Activated B cell treated with CpG ODN at 0.5 μM for 24 hours (primary cell): ENCODE measurements around the gene FBXL7. TPM values are rescaled to one million over a fixed set of nuclear protein-coding genes. Genes with fewer than 3 reads are reported as not detected.

ENCODE experiments used
- ATAC-seq: fragments of 200-7000 bp; cut with Tn5 transposase; one replicate; pipeline ENCODE4 v1.10.0; 2021; ENCODE audit warnings: low read depth, mild to moderate bottlenecking, moderate library complexity
- CTCF ChIA-PET: fragments of 350-600 bp; sonication (Branson Sonifier 250); formaldehyde crosslinking; loops from one replicate; lab custom pipeline; 2021; ENCODE audit warnings: antibody characterized with exemption; lab: Charles Lee
- POLR2A ChIA-PET: fragments of 350-600 bp; sonication (Branson Sonifier 250); formaldehyde crosslinking; loops from one replicate; lab custom pipeline; 2021; ENCODE audit warnings: antibody characterized with exemption; lab: Charles Lee
- DNase-seq: peaks from one replicate; pipeline ENCODE4 v3.0.0; 2022
- H3K27ac Mint-ChIP-seq: one replicate; pipeline ENCODE4 v1.8.0; 2020; ENCODE audit warnings: mixed read lengths
- H3K27me3 Mint-ChIP-seq: one replicate; pipeline ENCODE4 v1.8.0; 2021; ENCODE audit warnings: mixed read lengths
- H3K36me3 Mint-ChIP-seq: one replicate; pipeline ENCODE4 v1.8.0; 2021; ENCODE audit warnings: low read depth, mixed read lengths
- H3K4me1 Mint-ChIP-seq: one replicate; pipeline ENCODE4 v1.8.0; 2021; ENCODE audit warnings: mixed read lengths
- H3K4me3 Mint-ChIP-seq: one replicate; pipeline ENCODE4 v1.8.0; 2020; ENCODE audit warnings: mild to moderate bottlenecking, mixed read lengths
- H3K9me3 Mint-ChIP-seq: one replicate; pipeline ENCODE4 v1.8.0; 2020; ENCODE audit warnings: mixed read lengths
- intact Hi-C: fragments of 100-400 bp; cut with micrococcal nuclease; formaldehyde crosslinking; loops from one replicate; pipeline ENCODE4 v1.15.1; 2024
- total RNA-seq: library from RNA; stranded (reverse); gene quantifications from 2 replicates; pipeline ENCODE4 v1.2.3, GENCODE V29; 2022
- TF ChIP-seq, protein P1 (sequence below): fragments of 200-600 bp; IDR thresholded peaks from one replicate; pipeline ENCODE4 v1.8.0; 2022; ENCODE audit warnings: antibody characterized with exemption, mild to moderate bottlenecking

FBXL7 gene
- total RNA-seq, 1 donor from 2014 or later = not detected

DNA sequence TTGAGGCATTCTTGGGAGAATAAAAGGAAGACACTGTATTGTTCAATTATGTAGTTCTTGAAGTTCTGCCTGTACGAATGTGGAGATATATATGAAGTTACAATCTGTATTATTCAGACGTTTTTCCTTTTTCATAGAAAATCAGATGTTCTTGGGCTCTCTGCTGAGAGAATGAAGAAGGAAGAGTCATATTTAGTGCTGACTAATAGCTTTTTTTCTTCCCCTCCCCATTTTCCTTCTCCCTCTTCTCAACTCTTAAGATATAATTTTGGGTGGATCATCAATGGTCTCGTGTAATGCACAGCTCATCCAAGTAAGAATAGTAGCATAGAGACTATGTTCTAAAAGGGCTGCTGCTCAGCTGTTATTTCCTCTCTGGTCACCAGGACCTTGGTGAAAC, 23.0 kb upstream of the FBXL7 start:
- no peaks in the 10 kb centered on the region for H3K27me3 Mint-ChIP-seq
- H3K36me3 Mint-ChIP-seq = no peaks in the 10 kb centered on the region
- intact Hi-C loops = no loop called here
- TF ChIP-seq, protein P1, sequence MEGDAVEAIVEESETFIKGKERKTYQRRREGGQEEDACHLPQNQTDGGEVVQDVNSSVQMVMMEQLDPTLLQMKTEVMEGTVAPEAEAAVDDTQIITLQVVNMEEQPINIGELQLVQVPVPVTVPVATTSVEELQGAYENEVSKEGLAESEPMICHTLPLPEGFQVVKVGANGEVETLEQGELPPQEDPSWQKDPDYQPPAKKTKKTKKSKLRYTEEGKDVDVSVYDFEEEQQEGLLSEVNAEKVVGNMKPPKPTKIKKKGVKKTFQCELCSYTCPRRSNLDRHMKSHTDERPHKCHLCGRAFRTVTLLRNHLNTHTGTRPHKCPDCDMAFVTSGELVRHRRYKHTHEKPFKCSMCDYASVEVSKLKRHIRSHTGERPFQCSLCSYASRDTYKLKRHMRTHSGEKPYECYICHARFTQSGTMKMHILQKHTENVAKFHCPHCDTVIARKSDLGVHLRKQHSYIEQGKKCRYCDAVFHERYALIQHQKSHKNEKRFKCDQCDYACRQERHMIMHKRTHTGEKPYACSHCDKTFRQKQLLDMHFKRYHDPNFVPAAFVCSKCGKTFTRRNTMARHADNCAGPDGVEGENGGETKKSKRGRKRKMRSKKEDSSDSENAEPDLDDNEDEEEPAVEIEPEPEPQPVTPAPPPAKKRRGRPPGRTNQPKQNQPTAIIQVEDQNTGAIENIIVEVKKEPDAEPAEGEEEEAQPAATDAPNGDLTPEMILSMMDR = no peak
- ChIA-PET CTCF (no interaction called here), POLR2A (no interaction called here)
- peaks cover 13% of the 10 kb centered on the region for H3K9me3 Mint-ChIP-seq
- DNase-seq (no peak), ATAC-seq (no peak)
- no peak overlapping the region for H3K27ac Mint-ChIP-seq
- no peak overlapping the region for H3K4me3 Mint-ChIP-seq
- H3K4me1 Mint-ChIP-seq = no peaks in the 10 kb centered on the region

DNA sequence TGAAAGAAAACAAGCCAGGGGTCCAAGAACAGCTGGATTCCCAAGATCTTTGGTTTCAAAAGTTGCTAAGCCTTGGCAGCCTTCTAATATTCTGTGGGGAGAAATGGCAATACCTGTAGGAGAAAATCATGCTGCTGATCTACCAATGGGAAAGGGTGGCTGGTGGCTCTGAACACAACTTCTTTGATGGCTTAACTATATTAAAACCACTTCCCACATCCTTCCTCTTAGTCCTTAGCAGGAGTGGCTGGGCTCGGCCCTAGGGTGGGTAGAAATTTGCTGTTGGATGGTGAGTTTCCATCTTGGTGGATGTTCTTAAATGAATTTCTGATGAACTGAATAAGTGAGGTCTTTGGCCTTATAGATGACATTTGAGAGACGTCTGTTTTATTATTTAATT, 19.5 kb upstream of the FBXL7 start:
- CTCF ChIA-PET = no interaction called here
- Mint-ChIP-seq H3K4me3 (no peak overlapping the region), H3K9me3 (peaks cover 12% of the 10 kb centered on the region)

DNA sequence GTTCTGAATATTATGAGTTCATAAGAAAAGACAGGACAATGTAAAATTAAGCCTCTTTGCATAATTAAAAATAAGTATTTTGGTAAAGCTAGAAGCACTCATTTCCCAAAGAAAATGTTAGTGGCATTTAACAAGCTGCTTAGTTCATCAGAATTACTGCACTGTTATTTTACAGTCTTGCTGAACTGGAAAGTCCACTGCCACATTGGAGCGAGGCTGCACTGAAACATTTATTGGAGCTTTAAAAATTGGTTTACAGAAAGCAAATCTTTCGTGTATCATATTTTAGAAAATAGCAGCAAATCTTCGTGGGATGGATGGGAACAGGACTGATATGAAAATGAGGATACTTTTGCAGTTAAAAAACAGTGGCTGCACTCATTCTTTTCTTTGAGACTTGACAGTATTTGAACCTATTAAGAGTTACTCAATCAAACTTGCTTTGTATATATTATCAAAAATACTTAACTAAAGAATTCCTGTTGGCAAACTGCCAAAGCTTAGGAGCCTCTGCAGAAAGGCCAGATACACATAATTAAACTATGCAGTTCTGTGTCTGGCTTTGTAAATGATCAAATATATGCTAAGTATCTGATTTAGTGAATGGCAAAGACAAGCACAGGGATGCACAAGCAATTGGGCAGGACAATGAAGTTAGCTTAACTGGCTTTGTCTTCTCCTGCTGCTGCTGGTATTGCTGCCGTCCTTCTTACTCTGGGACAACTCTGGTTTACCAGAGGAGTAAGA, 16.5 kb upstream of the FBXL7 start:
- Mint-ChIP-seq H3K36me3 (no peaks in the 10 kb centered on the region), H3K9me3 (peaks cover under 1% of the 10 kb centered on the region), H3K27me3 (no peaks in the 10 kb centered on the region), H3K27ac (no peak overlapping the region), H3K4me3 (no peak overlapping the region), H3K4me1 (no peaks in the 10 kb centered on the region)
- ChIA-PET POLR2A (no interaction called here), CTCF (no interaction called here)
- intact Hi-C loops = no loop called here
- no peak for ATAC-seq
- TF ChIP-seq, protein P1 = no peak
- DNase-seq = no peak

More for the DNA sequence above, 19.5 kb upstream of the FBXL7 start:
- POLR2A ChIA-PET = no interaction called here
- intact Hi-C loops = no loop called here
- TF ChIP-seq, protein P1 = no peak
- H3K4me1 Mint-ChIP-seq = no peaks in the 10 kb centered on the region
- H3K27me3 Mint-ChIP-seq = no peaks in the 10 kb centered on the region
- no peak for ATAC-seq
- H3K36me3 Mint-ChIP-seq = no peaks in the 10 kb centered on the region
- H3K27ac Mint-ChIP-seq = no peak overlapping the region
- DNase-seq = no peak

DNA sequence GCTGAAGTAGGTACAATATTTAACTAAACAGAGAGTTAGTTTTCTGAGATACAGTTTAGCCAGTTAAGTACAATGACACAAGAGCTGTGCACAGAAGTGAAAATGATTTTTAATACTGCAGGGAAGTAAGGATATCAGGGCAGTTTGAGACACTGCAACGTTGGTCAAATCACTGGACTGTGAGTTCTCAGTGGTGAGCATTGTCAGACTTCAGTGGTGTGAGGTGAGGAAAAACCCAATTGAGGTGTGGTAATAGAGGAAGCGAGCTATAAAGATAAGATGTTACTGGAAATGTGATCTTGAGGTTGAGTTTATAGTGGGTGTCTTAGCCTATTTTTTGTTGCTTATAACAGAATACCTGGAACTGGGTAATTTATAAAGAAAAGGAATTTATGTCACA, 12.8 kb upstream of the FBXL7 start:
- DNase-seq (no peak), ATAC-seq (no peak)
- TF ChIP-seq, protein P1 = no peak
- intact Hi-C loops = no loop called here
- Mint-ChIP-seq H3K9me3 (no peaks in the 10 kb centered on the region), H3K27me3 (no peaks in the 10 kb centered on the region), H3K36me3 (no peaks in the 10 kb centered on the region), H3K4me1 (no peaks in the 10 kb centered on the region), H3K4me3 (no peak overlapping the region), H3K27ac (no peak overlapping the region)
- CTCF ChIA-PET = no interaction called here
- POLR2A ChIA-PET = no interaction called here

DNA sequence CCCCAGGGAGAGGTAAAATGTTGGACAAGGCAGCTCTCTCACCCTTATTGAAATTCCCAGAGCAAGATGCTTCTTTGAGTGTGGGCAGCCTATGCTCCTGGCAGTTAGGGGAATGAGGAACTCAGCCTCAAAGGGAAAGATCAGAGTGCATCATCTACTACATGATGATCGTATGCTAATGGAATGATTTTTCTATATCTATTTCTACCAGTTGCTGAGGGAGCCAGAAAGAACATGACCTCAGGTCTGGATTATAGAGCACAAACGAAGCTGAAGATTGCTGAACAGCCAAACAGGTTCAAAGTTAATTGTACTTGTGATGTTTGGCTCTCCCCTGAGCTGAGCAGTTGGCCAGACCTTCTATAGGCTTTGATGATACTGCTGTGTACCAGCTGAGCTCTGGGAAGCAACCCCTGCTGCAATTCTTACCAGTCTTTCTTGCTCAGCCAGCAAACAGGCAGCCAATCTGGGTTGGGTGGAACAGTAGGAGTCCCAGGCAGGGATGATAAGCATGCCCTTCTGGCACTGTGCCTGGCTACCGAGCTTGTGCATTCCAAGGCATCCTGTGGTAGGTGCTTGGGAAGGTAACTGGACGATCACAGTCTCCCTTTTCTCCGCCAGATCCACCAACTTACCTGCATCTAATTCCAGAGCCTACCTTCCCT, 10.3 kb upstream of the FBXL7 start:
- no peaks in the 10 kb centered on the region for H3K4me1 Mint-ChIP-seq
- CTCF ChIA-PET = no interaction called here
- no peak for ATAC-seq
- no peaks in the 10 kb centered on the region for H3K36me3 Mint-ChIP-seq
- H3K4me3 Mint-ChIP-seq = no peak overlapping the region
- H3K9me3 Mint-ChIP-seq = no peaks in the 10 kb centered on the region
- intact Hi-C loops = no loop called here
- no peak overlapping the region for H3K27ac Mint-ChIP-seq
- POLR2A ChIA-PET = no interaction called here
- H3K27me3 Mint-ChIP-seq = no peaks in the 10 kb centered on the region
- TF ChIP-seq, protein P1 = no peak
- DNase-seq = no peak
